CD14-positive monocyte (primary cell): Measurements from ENCODE around the gene COX5A. TPM values are rescaled to one million over a fixed set of nuclear protein-coding genes. Genes with fewer than 3 reads are reported as not detected.

ENCODE experiments used
- DNase-seq, 3 donors: peaks; one replicate each; pipeline ENCODE4 v3.0.0-alpha.2; 2011 to 2022
- H2AFZ ChIP-seq: 2 replicates; pipeline ENCODE4 v1.6.0; 2012; ENCODE audit warnings: mild to moderate bottlenecking, low read depth, low read length, inconsistent platforms; ENCODE audit not compliant: insufficient read depth, poor library complexity, severe bottlenecking
- H3K27ac ChIP-seq, 2 donors: 1 replicate in 1 of 2; 2 replicates in 1 of 2; pipeline ENCODE4 v1.5.1; 2012 to 2013; ENCODE audit warnings: low read length in 2 of 2, control low read depth in 1 of 2, inconsistent platforms in 1 of 2, low read depth in 1 of 2, mild to moderate bottlenecking in 1 of 2
- H3K27me3 ChIP-seq, 2 donors: one replicate each; pipeline versions ENCODE4 v1.6.0 to v1.6.1; 2011 to 2013; ENCODE audit warnings: low read length in 2 of 2; ENCODE audit not compliant: control insufficient read depth in 2 of 2, insufficient read depth in 2 of 2
- H3K36me3 ChIP-seq, 2 donors: replicated peaks in 1 of 2; 1 replicate in 1 of 2; 2 replicates in 1 of 2; pipeline versions ENCODE4 v1.5.1 to v1.6.1; 2012 to 2013; ENCODE audit warnings: low read length in 2 of 2, control low read depth in 1 of 2, inconsistent platforms in 1 of 2, mild to moderate bottlenecking in 1 of 2; ENCODE audit not compliant: insufficient read depth in 2 of 2, control insufficient read depth in 1 of 2
- H3K4me1 ChIP-seq, 2 donors: 1 replicate in 1 of 2; 2 replicates in 1 of 2; pipeline versions ENCODE4 v1.5.1 to v1.6.1; 2012 to 2013; ENCODE audit warnings: low read length in 2 of 2, control low read depth in 1 of 2, inconsistent platforms in 1 of 2, mild to moderate bottlenecking in 1 of 2, moderate library complexity in 1 of 2; ENCODE audit not compliant: insufficient read depth in 2 of 2, control insufficient read depth in 1 of 2
- H3K4me2 ChIP-seq: replicated peaks from 2 replicates; pipeline ENCODE3; 2012; ENCODE audit warnings: low read length, moderate library complexity, mild to moderate bottlenecking; ENCODE audit not compliant: poor library complexity, severe bottlenecking; ENCODE audit errors: extremely low read depth
- H3K4me3 ChIP-seq, 3 experiments: fragments of 200-600 bp in 1 of 3; sonication (generic) in 1 of 3; replicated peaks in 1 of 3; 1 replicate in 2 of 3; 2 replicates in 1 of 3; pipeline ENCODE4 v1.5.1; 2011 to 2013; ENCODE audit warnings: low read length in 3 of 3, mild to moderate bottlenecking in 3 of 3, control low read depth in 2 of 3, low read depth in 2 of 3, inconsistent platforms in 1 of 3, moderate library complexity in 1 of 3
- H3K79me2 ChIP-seq: 2 replicates; pipeline ENCODE4 v1.6.0; 2012; ENCODE audit warnings: mild to moderate bottlenecking, control low read depth, inconsistent platforms, low read length, moderate library complexity; ENCODE audit not compliant: insufficient read depth
- H3K9ac ChIP-seq: 2 replicates; pipeline ENCODE4 v1.6.0; 2017; ENCODE audit warnings: low read length, mild to moderate bottlenecking; ENCODE audit not compliant: insufficient read depth, poor library complexity, severe bottlenecking
- H3K9me3 ChIP-seq, 2 donors: replicated peaks in 1 of 2; 1 replicate in 1 of 2; 2 replicates in 1 of 2; pipeline versions ENCODE4 v1.5.1 to v1.6.1; 2012 to 2013; ENCODE audit warnings: low read length in 2 of 2, control low read depth in 1 of 2; ENCODE audit not compliant: control insufficient read depth in 1 of 2, insufficient read depth in 1 of 2
- H4K20me1 ChIP-seq: 2 replicates; pipeline ENCODE4 v1.6.0; 2012; ENCODE audit warnings: mild to moderate bottlenecking, low read length, control low read depth, moderate library complexity; ENCODE audit not compliant: insufficient read depth
- H3K27ac Mint-ChIP-seq, 7 donors: one replicate each; pipeline ENCODE4 v1.8.0; 2020; ENCODE audit warnings: mild to moderate bottlenecking in 7 of 7, mixed read lengths in 7 of 7, moderate library complexity in 6 of 7, inconsistent platforms in 2 of 7
- H3K27me3 Mint-ChIP-seq, 3 donors: one replicate each; pipeline ENCODE4 v1.8.0; 2021 to 2022; ENCODE audit warnings: low read depth in 3 of 3, mild to moderate bottlenecking in 3 of 3, mixed read lengths in 3 of 3, moderate library complexity in 3 of 3, inconsistent platforms in 1 of 3
- H3K36me3 Mint-ChIP-seq, 2 donors: one replicate each; pipeline ENCODE4 v1.8.0; 2020; ENCODE audit warnings: mixed read lengths in 2 of 2, inconsistent platforms in 1 of 2, mild to moderate bottlenecking in 1 of 2
- H3K4me1 Mint-ChIP-seq: one replicate; pipeline ENCODE4 v1.8.0; 2020; ENCODE audit warnings: mild to moderate bottlenecking, mixed read lengths
- H3K4me3 Mint-ChIP-seq, 2 donors: one replicate each; pipeline ENCODE4 v1.8.0; 2020; ENCODE audit warnings: mild to moderate bottlenecking in 2 of 2, mixed read lengths in 2 of 2, moderate library complexity in 1 of 2
- H3K9me3 Mint-ChIP-seq, 7 donors: one replicate each; pipeline ENCODE4 v1.8.0; 2020 to 2022; ENCODE audit warnings: mixed read lengths in 7 of 7, mild to moderate bottlenecking in 6 of 7, moderate library complexity in 6 of 7, inconsistent platforms in 2 of 7
- CTCF ChIP-seq: fragments of 200-600 bp; IDR thresholded peaks from one replicate; pipeline ENCODE4 v1.8.0; 2022; ENCODE audit warnings: antibody characterized with exemption, mild to moderate bottlenecking
- WGBS: methylation state at CpG from one replicate; pipeline ENCODE4 v1.1.5; 2013; ENCODE audit warnings: missing lambda C conversion rate; ENCODE audit not compliant: insufficient coverage; 5-methylcytosine and 5-hydroxymethylcytosine counted together
- intact Hi-C, 2 donors: fragments of 100-400 bp; cut with micrococcal nuclease; formaldehyde crosslinking; loops; one replicate each; pipeline versions ENCODE4 v1.15.0 to v1.15.1; 2023
- polyA plus RNA-seq, 3 donors: library from polyadenylated mRNA; depleted of rRNA in 1 of 3; unstranded in 2 of 3; stranded (reverse) in 1 of 3; fragments of 300-500 nt in 2 of 3; fragments of >200 nt in 1 of 3; fragmentation: Illumina TruSeq in 2 of 3; gene quantifications; 1 replicate in 2 of 3; 2 replicates in 1 of 3; pipeline ENCODE4 v1.2.3, GENCODE V29; 2012 to 2021

Gene COX5A
- polyA plus RNA-seq, 3 donors = 127 to 498 (median 434) TPM

- peaks cover 39% of the 10 kb centered on the region for H3K4me1 Mint-ChIP-seq
- Histone ChIP-seq H3K4me1 (peaks cover 31 to 38% of the 10 kb centered on the region in 2 donors), H3K27me3 (no peaks in the 10 kb centered on the region), H3K9me3 (no peaks in the 10 kb centered on the region), H3K27ac (no peak overlapping the region), H3K79me2 (peaks cover 23% of the 10 kb centered on the region), H3K4me3 (no peak overlapping the region), H3K4me2 (no peak overlapping the region), H3K9ac (no peak overlapping the region), H3K36me3 (peaks cover 24 to 48% of the 10 kb centered on the region in 2 donors), H2AFZ (no peak overlapping the region), H4K20me1 (peaks cover 15% of the 10 kb centered on the region)
- peaks cover 41% of the 10 kb centered on the region in 2 donors for H3K36me3 Mint-ChIP-seq
- no peak overlapping the region for H3K4me3 Mint-ChIP-seq
- 96% methylated on average over 7 of the region's 7 CpGs for WGBS
- peaks cover 0 to 1% (median 0%) of the 10 kb centered on the region in 3 donors for H3K27me3 Mint-ChIP-seq
- intact Hi-C loops = loop anchor here (5.0 to 10.0 kb wide), 2 partner anchors 37 to 59 kb away; partner anchors contain the start of gene ULK3 (in 2 of the 2)
- no peak for TF ChIP-seq CTCF
- H3K9me3 Mint-ChIP-seq = peaks cover 0 to 2% (median 0%) of the 10 kb centered on the region in 7 donors
- no peak for DNase-seq
- peak overlapping the region in 2 of 7 donors; percentile 31 to 32 for H3K27ac Mint-ChIP-seq
These were observed 33.6 kb downstream of the COX5A start for GRCh38 chr15:74904190-74904805.

- peaks cover 39% of the 10 kb centered on the region for H3K4me1 Mint-ChIP-seq
These were observed 34.2 kb downstream of the COX5A start for GRCh38 chr15:74903676-74904075.

More at GRCh38 chr15:74903676-74904075, 34.2 kb downstream of the COX5A start:
- peak overlapping the region in 2 of 7 donors; percentile 32 to 37 for H3K27ac Mint-ChIP-seq
- Histone ChIP-seq H2AFZ (no peak overlapping the region), H3K9ac (no peak overlapping the region), H3K4me2 (no peak overlapping the region), H3K36me3 (peaks cover 29 to 55% of the 10 kb centered on the region in 2 donors), H3K27ac (no peak overlapping the region), H3K4me1 (peaks cover 31 to 38% of the 10 kb centered on the region in 2 donors), H3K27me3 (no peaks in the 10 kb centered on the region), H4K20me1 (peaks cover 15% of the 10 kb centered on the region), H3K9me3 (no peaks in the 10 kb centered on the region), H3K79me2 (peaks cover 23% of the 10 kb centered on the region), H3K4me3 (no peak overlapping the region)
- no peak for DNase-seq
- TF ChIP-seq CTCF = no peak
- H3K27me3 Mint-ChIP-seq = peaks cover 0 to 1% (median 0%) of the 10 kb centered on the region in 3 donors
- 100% methylated on average over 1 of the region's 1 CpG for WGBS
- H3K4me3 Mint-ChIP-seq = no peak overlapping the region
- peaks cover 0 to 2% (median 0%) of the 10 kb centered on the region in 7 donors for H3K9me3 Mint-ChIP-seq
- peaks cover 46 to 47% of the 10 kb centered on the region in 2 donors for H3K36me3 Mint-ChIP-seq
- intact Hi-C loops = loop anchor here (5.0 to 10.0 kb wide), 2 partner anchors 36 to 59 kb away; partner anchors contain the start of gene ULK3 (in 2 of the 2)
